ENCODE results near the gene CD1B.

GRCh38 chr1:158323866-158324265 lies 7.5 kb downstream of the CD1B start:
- TF ChIP-seq CTCF (IDR thresholded peaks at IDR 0.05) = no peak
- TF ChIP-seq POLR2AphosphoS5 (IDR thresholded peaks at IDR 0.05; ENCODE audit: low read depth, low read length) = no peak
- no peak for TF ChIP-seq SIN3A (IDR thresholded peaks at IDR 0.05; ENCODE audit: borderline replicate concordance, insufficient read depth, low read depth, low read length)
- TF ChIP-seq REST (IDR thresholded peaks at IDR 0.05; ENCODE audit: insufficient read depth in 1 of 2, low read depth in 2 of 2, low read length in 1 of 2) = no peak

All from Panc1 (cell line).